HuH-7.5 (cell line): Measurements from ENCODE around the gene GSTM1.
A peak's percentile ranks its signal among the peaks of the same experiment; 100 is the strongest.

Experiments used
- DNase-seq: peaks from one replicate; pipeline ENCODE4 v3.0.0; 2011; ENCODE audit warnings: low spot score

The GSTM1 gene

DNA sequence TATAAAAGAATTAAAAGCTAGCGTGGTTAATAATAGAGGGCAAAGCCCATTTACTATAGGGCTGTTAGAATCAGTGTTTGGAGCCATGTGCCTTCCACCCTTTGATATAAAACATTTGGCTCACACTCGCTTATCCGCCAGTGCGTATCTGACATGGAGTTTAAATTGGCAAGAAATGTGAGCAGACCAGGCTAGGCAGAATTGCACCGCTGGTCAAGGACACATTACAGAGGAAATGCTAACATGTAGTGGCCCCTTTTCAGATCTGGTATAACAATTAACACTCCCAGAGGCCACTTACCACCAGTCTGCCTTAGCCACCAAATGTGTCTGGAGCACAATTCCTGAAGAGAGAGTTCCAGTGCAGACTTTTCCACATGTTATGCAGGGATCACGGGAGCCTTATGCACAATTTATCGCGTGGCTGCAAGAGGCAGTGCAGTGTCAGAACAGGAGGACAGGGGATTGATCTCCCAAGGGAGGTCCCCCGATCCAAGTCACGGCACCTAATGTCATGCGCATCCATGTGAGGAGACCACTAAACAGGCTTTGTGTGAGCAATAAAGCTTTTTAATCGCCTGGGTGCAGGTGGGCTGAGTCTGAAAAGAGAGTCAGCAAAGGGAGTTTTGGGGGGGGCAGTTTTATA, 39.2 kb downstream of the GSTM1 start:
- DNase-seq = no peak

- DNase-seq = no peak
Measured at GRCh38 chr1:109728870-109729269, 41.3 kb downstream of the GSTM1 start.

DNA sequence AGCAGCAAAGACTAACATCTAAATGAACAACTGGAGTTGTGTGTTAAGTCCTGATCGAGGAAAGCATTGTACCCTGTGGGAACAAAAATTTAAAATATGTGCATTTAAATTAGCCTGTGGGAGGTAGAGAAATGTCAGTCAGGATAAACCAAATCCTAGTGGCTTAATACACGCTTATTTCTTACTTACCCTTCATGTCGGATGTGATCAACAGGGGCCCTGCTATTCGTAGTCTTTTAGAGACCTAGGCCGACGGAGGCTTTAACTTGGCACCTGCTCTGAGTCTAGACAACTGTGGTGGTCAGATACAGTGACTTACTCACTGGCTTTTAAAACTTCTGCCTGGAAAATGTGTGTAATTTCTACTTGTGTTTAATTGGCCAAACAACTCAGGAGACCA, 43.0 kb downstream of the GSTM1 start:
- no peak for DNase-seq

GRCh38 chr1:109732390-109732881, 44.8 kb downstream of the GSTM1 start:
- DNase-seq = no peak

DNA sequence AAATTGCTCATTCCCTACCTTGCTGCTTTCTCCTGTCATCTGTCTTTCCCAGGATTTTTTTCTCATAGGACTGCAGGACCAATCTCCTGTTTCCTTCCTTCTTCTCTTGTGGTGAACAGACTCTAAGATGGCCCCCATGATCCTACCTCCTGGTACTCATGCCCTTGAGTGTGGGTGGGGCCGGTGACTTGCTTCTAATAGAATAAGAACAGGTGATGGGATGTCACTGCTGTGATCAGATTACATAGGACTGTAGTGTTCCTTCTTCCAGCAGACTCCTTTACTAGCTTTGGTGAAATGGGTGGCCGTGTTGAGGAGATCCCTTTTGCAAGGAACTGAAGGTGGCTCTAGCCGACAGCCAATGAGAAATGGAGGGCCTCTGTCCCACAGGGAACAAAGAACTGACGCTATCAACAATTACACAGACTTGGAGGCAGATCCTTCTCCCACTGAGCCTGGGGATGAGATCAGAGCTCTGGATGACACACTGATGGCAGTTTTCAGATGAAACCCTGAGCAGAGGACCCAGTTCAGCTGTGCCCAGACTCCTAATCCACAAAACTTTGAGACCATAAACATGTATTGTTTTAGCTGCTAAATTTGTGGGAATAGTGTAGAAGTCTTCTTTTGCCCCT, 45.7 kb downstream of the GSTM1 start:
- no peak for DNase-seq

DNA sequence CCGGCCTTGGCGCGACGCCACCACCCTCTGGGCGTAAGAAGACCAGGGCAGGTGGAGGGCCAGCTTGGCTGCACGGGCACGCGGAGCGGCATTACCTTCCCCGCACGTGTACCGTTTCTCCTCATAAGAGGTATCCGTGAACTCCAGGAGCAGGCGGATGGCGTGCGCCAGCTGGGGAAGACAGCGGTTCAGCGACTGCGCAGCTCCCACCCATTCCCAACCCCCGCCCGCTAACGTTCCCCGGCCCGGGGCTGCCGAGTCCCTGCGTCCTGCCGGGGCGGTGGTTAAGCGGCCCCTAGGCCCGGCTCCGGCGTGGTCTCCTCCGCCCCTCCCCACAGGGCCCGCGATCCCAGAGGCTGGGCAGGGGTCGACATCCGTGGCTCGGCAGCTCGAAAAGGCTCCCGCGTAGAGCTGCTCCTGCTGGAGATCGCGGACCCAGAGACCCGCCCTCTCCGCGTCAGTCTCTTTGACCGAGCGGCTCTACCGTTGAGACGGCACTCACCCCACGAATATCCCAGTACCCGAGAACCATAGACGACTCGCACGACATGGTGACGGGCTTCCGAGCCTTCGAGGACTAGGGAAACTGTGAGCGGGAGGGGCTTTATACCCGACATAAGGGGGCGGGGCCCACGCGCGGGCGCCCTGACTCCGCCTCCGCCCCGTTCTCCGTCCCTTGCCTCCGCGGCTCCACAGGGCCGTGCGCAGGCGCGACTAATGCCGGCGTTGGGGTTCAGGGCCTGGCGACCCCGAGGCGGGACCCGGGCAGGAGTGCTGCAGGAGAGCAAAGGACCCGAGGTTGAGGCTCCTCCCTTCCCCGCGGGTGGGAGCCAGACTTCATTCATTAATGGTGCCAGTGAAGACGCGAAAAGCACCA, 52.4 kb downstream of the GSTM1 start:
- DNase-seq = peak; percentile 78

GRCh38 chr1:109740615-109741373, 53.2 kb downstream of the GSTM1 start, which contains the start of gene GSTM3:
Gene GSTM3 (minus strand): TSS chr1:109741038. CDS start chr1:109740287, 751 bp downstream.
- no peak for DNase-seq
